ENCODE data around the gene C1orf210.

C1orf210 gene

DNA sequence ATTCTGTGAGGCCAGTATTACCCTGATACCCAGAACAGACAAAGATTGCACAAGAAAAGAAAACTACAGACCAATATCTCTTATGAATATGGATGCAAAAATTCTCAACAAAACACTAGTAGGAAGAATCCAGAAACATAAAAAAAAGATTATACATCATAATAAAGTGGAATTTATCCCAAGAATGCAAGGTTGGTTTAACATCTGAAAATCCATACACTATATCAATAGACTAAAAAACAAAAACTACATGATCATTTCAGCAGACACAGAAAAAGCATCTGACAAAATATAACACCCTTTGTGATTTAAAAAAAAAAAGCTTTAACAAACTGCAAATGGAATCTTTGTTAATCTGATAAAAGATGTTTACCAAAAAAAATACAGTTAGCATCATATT lies 40.0 kb upstream of the C1orf210 start:
- H3K4me1 Mint-ChIP-seq, result peaks cover 6% of the 10 kb centered on the region
- peaks cover 6% of the 10 kb centered on the region for H3K27me3 Mint-ChIP-seq (ENCODE audit: low read depth)
- peaks cover 14% of the 10 kb centered on the region for H3K36me3 Mint-ChIP-seq (ENCODE audit: low read depth)
- H3K27ac Mint-ChIP-seq, result no peak overlapping the region
- peaks cover 25% of the 10 kb centered on the region for H3K9me3 Mint-ChIP-seq
- no peak overlapping the region for H3K4me3 Mint-ChIP-seq
- TF ChIP-seq, protein P1, sequence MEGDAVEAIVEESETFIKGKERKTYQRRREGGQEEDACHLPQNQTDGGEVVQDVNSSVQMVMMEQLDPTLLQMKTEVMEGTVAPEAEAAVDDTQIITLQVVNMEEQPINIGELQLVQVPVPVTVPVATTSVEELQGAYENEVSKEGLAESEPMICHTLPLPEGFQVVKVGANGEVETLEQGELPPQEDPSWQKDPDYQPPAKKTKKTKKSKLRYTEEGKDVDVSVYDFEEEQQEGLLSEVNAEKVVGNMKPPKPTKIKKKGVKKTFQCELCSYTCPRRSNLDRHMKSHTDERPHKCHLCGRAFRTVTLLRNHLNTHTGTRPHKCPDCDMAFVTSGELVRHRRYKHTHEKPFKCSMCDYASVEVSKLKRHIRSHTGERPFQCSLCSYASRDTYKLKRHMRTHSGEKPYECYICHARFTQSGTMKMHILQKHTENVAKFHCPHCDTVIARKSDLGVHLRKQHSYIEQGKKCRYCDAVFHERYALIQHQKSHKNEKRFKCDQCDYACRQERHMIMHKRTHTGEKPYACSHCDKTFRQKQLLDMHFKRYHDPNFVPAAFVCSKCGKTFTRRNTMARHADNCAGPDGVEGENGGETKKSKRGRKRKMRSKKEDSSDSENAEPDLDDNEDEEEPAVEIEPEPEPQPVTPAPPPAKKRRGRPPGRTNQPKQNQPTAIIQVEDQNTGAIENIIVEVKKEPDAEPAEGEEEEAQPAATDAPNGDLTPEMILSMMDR (IDR thresholded peaks at IDR 0.05; ENCODE audit: unreplicated experiment in 3 of 3), result no peak

DNA sequence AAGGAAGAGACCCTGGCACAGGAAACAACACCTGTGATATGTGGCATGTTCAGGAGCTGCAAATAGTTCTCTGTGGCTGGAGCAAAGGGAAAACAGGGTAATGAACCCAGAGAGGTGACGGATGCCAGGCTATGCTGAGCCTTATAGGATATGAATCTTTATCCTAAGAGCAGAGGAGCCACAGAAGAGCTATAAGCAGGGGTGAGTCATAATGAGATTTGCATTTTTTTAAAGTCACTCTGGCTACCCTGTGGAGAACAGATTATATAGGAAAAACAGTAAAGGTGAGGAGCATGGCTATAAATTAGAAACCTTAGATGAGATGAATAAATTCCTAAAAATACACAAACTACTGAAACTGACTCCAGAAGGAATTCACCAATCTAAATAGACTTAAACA lies 39.4 kb upstream of the C1orf210 start:
- Mint-ChIP-seq H3K27ac (no peak overlapping the region), H3K27me3 (ENCODE audit: low read depth) (peaks cover 6% of the 10 kb centered on the region), H3K4me1 (peaks cover under 1% of the 10 kb centered on the region), H3K36me3 (ENCODE audit: low read depth) (peaks cover 14% of the 10 kb centered on the region), H3K4me3 (no peak overlapping the region), H3K9me3 (peaks cover 25% of the 10 kb centered on the region)
- TF ChIP-seq, protein P1 (IDR thresholded peaks at IDR 0.05; ENCODE audit: unreplicated experiment in 3 of 3), result no peak

DNA sequence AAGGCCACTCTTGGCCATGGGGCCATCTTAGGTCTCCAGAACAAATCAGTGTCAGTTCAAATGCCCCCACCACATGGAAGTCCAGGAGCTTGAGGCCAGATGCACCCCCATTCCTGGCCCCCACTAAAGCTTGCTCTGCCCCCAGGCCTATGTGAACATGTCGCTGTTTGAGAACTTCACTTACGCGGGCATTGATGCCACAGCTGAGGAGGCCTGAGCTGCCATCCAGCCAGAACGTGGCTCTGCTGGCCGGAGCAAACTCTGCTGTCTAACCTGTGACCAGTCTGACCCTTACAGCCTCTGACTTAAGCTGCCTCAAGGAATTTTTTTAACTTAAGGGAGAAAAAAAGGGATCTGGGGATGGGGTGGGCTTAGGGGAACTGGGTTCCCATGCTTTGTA lies 37.1 kb upstream of the C1orf210 start:
- H3K27me3 Mint-ChIP-seq (ENCODE audit: low read depth), result peaks cover 10% of the 10 kb centered on the region
- TF ChIP-seq, protein P1 (IDR thresholded peaks at IDR 0.05; ENCODE audit: unreplicated experiment in 3 of 3), result no peak
- no peaks in the 10 kb centered on the region for H3K4me1 Mint-ChIP-seq
- H3K36me3 Mint-ChIP-seq (ENCODE audit: low read depth), result peaks cover 14% of the 10 kb centered on the region
- no peak overlapping the region for H3K27ac Mint-ChIP-seq
- H3K9me3 Mint-ChIP-seq, result peaks cover 22% of the 10 kb centered on the region
- no peak overlapping the region for H3K4me3 Mint-ChIP-seq

DNA sequence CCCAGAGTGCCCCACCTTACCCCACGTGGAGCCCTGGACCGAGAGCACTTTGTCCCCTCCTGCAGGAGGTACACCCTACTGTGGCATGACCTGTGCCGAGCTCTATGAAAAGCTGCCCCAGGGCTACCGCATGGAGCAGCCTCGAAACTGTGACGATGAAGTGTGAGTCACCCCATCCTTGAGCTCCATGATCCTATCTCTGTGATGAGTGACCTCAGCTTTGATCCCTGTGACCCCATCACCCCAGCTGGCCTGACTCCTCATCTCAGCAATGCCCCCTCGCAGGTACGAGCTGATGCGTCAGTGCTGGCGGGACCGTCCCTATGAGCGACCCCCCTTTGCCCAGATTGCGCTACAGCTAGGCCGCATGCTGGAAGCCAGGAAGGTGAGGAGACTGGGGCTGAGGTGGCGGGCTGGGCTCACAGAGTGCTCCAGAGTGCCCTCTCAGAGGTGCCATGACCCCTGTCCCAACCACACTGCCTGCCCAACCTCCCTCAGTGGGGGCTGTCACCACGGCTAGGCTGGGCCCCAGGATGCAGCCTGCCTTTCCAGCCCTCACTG lies 36.0 kb upstream of the C1orf210 start:
- H3K27me3 Mint-ChIP-seq (ENCODE audit: low read depth), result peaks cover 10% of the 10 kb centered on the region
- TF ChIP-seq, protein P1 (IDR thresholded peaks at IDR 0.05; ENCODE audit: unreplicated experiment in 3 of 3), result no peak
- H3K36me3 Mint-ChIP-seq (ENCODE audit: low read depth), result peaks cover 14% of the 10 kb centered on the region
- H3K4me3 Mint-ChIP-seq, result no peak overlapping the region
- peaks cover 15% of the 10 kb centered on the region for H3K9me3 Mint-ChIP-seq
- H3K4me1 Mint-ChIP-seq, result no peaks in the 10 kb centered on the region
- H3K27ac Mint-ChIP-seq, result no peak overlapping the region

DNA sequence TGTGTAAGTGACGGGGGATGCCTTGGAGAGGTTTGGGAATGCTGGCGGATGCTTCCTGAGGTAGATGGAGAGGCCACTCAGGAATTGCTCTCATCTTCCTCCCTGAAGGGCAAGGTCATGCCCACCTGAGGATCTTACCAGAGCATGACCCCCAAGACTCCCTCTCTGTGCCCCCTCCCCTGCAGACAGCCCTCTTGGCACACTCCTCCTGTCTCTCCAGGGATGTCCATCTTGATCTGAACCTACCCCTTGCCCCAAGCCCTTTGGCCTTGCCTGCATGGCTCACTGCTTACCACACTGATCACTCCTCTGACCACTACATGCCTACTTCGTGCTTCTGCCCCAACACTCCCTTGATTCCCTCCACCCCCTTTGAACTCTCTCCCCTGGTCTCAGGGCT lies 34.4 kb upstream of the C1orf210 start:
- Mint-ChIP-seq H3K4me3 (no peak overlapping the region), H3K4me1 (no peaks in the 10 kb centered on the region), H3K9me3 (peaks cover 7% of the 10 kb centered on the region), H3K27ac (no peak overlapping the region), H3K36me3 (ENCODE audit: low read depth) (peaks cover 12% of the 10 kb centered on the region), H3K27me3 (ENCODE audit: low read depth) (peaks cover 13% of the 10 kb centered on the region)
- TF ChIP-seq, protein P1 (IDR thresholded peaks at IDR 0.05; ENCODE audit: unreplicated experiment in 3 of 3), result no peak

DNA sequence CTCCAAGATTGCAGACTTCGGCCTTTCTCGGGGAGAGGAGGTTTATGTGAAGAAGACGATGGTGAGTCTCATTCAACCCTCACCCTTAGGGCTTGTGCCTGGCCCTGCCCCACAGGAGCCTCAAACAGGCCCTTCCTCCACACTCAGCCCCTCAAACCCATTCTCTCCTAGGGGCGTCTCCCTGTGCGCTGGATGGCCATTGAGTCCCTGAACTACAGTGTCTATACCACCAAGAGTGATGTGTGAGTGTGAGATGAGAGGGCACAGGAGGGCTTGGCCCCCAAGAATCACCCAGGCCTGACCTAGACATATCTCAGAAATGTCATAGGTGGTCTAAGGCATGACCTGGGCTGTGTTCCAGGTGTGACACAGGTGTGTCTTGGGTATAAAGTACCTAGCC lies 33.9 kb upstream of the C1orf210 start:
- TF ChIP-seq, protein P1 (IDR thresholded peaks at IDR 0.05; ENCODE audit: unreplicated experiment in 3 of 3), result no peak
- H3K36me3 Mint-ChIP-seq (ENCODE audit: low read depth), result peaks cover 7% of the 10 kb centered on the region
- peaks cover 2% of the 10 kb centered on the region for H3K9me3 Mint-ChIP-seq
- no peak overlapping the region for H3K4me3 Mint-ChIP-seq
- H3K27ac Mint-ChIP-seq, result no peak overlapping the region
- H3K4me1 Mint-ChIP-seq, result no peaks in the 10 kb centered on the region
- peaks cover 13% of the 10 kb centered on the region for H3K27me3 Mint-ChIP-seq (ENCODE audit: low read depth)

Measured in nephron (organoid).